ENCODE data around the gene POLA2.
"Not testable (repeated sequence)": the region's sequence is repeated elsewhere in the genome, so short reads cannot be mapped to it uniquely, and the experiment has no call there.

Gene POLA2, protein sequence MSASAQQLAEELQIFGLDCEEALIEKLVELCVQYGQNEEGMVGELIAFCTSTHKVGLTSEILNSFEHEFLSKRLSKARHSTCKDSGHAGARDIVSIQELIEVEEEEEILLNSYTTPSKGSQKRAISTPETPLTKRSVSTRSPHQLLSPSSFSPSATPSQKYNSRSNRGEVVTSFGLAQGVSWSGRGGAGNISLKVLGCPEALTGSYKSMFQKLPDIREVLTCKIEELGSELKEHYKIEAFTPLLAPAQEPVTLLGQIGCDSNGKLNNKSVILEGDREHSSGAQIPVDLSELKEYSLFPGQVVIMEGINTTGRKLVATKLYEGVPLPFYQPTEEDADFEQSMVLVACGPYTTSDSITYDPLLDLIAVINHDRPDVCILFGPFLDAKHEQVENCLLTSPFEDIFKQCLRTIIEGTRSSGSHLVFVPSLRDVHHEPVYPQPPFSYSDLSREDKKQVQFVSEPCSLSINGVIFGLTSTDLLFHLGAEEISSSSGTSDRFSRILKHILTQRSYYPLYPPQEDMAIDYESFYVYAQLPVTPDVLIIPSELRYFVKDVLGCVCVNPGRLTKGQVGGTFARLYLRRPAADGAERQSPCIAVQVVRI

DNA sequence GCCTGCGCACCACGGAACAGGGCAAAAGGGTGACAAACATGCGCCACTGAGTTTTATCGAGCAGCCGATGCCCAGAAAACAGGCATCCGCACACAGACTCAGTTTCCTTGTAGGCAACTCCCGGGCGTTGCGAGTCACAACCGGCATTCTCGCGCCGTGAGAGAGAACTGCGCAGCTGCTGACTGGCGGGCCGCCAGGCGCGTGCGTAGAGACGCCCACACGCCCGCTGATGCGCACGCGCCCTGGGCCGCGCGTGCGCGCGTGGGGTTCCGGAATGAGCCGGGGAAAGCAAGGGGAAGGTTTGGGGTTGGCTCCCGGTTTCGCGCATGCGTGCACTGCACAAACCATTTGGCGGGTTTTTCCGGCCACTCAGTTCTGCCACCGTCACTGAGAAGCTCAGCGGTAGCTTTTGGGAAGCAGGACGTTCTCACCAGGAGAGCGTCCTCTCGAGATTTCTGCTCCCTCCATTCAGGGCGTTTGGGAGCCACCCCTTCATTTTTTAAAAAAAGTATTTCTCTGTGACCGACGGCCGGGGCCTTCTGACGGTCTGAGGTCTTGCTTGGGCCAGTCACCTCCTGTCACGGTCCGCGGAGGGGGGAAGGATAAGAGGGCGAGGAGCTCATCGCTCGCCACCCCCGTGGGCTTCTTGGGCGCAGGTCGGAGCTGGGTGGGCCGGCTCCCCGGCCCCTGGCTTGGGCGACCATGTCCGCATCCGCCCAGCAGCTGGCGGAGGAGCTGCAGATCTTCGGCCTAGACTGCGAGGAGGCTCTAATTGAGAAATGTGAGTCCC is at the start of gene POLA2:
Gene POLA2 (plus strand): TSS at position 372 of the 790 bp plus-strand sequence. CDS start 331 bp downstream, at position 703.
- ATAC-seq (peak; percentile 94), DNase-seq (peak; percentile 97)

- DNase-seq (no peak), ATAC-seq (no peak)
Measured at GRCh38 chr11:65212226-65212801, 49.4 kb upstream of the POLA2 start.

- DNase-seq (peak; percentile 47), ATAC-seq (peak; percentile 38)
Measured at GRCh38 chr11:65213322-65214211, 48.2 kb upstream of the POLA2 start.

GRCh38 chr11:65214212-65214845 is 47.4 kb upstream of the POLA2 start:
- no peak for ATAC-seq
- DNase-seq = no peak

GRCh38 chr11:65215441-65216076 is 46.2 kb upstream of the POLA2 start:
- DNase-seq (no peak), ATAC-seq (peak; percentile 30)

DNA sequence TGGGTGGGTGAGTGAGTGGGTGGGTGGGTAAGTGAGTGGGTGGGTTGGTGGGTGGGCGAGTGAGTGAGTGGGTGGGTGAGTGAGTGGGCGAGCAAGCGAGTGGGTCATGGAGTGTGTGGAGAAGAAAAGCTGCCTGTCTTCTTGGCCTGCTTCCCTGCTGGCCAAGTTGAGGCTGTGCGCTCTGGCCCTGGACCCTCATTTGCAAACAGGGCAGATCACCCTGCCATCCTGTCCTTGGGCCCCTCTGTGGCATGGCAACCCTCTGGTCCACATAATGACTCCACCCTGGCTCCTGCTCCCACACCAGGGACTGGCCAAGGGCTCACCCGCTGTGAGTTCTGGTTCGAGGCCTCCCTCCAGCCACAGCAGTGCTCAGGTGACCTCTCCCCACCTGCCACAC is 44.9 kb upstream of the POLA2 start:
- ATAC-seq (peak; percentile 12), DNase-seq (no peak)

DNA sequence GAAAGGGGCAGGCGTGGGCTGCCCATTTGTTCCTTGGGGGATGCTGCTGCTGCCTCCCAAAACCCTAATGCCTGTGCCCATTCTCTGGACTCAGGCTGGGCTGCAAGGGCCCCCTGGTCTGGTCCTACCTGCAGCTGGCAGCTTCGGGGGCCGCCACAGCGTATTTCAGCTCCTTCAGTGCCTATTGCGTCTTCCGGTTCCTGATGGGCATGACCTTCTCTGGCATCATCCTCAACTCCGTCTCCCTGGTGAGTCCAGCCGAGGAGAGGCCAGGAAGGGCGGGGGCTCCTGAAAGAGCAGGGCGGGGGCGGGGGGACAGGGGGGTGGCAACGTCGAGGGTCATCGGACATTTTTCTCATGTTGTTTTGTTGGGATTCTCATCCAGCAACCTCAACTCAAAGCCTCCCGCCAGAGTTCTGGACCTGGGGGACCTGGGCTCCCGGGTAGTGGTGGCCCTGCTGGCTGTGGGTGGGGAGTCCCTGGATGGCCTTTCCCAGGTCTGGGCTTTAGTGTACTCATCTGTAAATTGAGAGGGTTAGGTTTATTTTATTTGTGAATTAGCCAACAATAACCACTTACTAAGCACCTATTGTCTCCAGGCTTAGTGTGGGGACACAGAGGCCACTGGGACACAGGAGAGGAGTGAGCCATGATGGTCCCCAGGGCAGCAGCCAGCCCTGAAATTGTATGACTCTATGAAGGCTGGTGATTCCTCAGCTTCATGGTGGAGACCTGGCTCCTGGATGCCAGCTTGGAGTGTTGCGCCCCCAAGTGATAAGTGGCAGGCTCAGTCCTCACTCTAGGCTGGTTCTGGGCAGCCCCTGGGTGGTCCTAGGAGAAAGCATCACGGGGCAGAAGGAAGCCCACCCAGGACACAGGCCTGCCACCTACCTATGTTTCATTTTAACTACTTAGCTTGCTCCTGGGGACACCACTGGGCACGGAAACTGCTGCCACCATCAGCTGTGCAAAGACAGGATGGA is 44.0 kb upstream of the POLA2 start:
- ATAC-seq = no peak
- DNase-seq = no peak

DNA sequence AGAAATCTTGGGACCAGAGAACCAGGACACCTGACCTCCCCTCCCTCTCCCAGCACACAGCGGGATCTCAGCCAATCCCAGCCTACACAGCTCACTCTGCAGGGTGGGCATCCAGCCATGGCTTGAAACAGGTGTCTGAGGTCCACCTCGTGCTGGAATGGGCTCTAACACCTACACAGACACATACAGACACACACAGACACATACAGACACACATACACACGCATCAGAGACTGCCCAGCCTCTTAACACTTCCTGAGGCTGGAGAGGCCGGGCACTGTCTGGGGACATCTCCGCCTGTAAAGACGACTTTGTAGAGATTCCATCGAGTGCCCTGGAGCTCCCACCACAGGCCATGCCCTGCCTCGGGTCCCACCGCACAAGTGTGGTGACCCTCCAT is 43.3 kb upstream of the POLA2 start:
- DNase-seq (no peak), ATAC-seq (no peak)

GRCh38 chr11:65219930-65220213 is 41.9 kb upstream of the POLA2 start:
- no peak for DNase-seq
- no peak for ATAC-seq

DNA sequence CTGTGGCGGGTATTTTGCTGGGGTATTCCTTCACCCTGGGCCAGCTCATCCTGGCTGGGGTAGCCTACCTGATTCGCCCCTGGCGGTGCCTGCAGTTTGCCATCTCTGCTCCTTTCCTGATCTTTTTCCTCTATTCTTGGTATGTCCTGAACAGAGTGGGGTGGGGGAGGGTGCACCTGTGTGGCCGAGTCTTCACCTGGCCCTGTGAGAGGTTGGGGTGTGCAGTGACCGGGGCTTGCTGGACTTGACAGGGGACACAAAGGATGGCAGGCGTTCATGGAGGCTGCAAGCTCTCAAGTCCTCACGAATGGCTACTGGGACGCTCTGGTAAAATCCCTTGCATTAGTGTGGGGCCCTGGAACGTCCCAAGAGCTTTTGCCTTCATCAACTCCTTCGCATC is 40.7 kb upstream of the POLA2 start:
- no peak for ATAC-seq
- no peak for DNase-seq

DNA sequence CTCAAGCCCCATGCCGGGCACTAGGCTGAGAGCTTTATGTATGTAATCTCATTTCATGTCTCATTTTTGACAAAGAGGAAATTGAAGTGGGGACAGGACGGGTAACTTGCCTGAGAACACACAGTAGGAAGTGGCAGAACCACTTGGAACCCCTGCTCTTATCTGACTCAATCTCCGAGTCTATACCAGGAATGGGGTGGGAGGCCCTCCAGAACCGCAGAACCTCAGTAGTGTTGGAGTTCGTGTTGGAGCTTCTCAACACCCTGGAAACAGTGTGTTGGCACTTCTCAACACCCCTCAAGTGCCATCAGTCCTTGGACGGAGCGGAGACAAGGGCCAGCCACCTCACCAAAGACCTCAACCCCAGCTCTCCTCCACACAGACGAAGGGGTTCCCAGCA is 38.8 kb upstream of the POLA2 start:
- no peak for DNase-seq
- no peak for ATAC-seq

DNA sequence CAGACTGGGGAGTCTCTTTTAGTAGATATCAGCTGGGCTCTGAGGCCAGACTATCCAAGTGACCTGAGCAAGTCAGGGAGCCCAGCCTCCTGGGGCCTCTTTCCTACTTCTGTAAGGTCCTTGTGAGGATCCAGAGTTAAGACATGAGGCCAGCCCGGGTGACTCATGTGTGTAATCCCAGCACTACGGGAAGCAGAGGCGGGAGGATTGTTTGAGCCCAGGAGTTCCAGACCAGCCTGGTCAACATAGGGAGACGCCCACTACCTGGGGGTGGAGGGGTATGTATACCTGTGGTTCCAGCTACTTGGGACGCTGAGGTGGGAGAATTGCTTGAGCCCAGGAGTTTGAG is 36.9 kb upstream of the POLA2 start:
- DNase-seq (no peak), ATAC-seq (no peak)

GRCh38 chr11:65225279-65226102 is 36.3 kb upstream of the POLA2 start:
- ATAC-seq (peak; percentile 86), DNase-seq (peak; percentile 68)

DNA sequence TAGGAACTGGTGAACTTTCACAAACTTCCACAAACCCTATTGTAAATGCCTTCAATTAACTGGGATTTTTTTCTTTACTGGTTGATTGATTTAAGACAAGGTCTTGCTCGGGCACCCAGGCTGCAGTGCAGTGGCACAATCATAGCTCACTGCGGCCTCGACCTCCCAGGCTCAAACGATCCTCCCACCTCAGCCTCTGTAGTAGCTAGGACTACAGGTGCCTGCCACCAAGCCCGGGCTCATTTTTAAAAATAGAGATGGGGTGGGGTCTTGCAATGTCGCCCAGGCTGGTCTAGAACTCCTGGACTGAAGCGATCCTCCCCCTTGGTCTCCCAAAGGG is 35.7 kb upstream of the POLA2 start:
- DNase-seq = no peak
- no peak for ATAC-seq

- ATAC-seq = no peak
- DNase-seq = no peak
Measured at GRCh38 chr11:65227879-65228278, 33.9 kb upstream of the POLA2 start.

DNA sequence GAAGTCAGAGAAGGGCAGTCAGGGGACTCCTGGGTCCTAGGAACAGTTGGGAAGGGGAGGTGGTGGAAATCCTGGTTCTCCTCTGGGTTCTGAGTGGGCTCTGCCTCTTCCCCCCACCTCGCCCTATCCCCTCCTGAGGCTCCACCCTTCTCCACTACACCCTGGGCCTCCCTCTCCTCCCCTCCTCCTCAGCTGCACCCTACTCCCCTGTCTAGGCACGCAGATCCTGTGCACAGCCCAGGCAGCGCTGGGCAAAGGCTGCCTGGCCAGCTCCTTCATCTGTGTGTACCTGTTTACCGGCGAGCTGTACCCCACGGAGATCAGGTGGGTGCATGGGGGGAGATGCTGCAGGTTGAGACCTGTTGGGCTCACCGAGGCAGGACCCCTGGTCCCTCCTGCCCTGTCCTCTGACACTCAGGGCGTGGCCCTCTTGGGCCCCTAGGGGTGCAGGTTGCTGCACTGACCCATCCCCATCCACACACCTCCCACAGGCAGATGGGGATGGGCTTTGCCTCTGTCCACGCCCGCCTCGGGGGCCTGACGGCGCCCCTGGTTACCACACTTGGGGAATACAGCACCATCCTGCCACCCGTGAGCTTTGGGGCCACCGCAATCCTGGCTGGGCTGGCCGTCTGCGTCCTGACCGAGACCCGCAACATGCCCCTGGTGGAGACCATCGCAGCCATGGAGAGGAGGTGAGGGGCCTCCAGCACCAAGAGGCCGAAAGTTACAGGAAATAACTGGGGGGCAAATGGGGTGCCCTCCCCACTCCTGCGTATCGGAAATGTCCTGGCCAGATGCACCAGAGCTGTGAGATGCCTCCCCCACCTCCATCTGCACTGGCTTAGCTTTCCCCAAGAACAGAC is 25.3 kb upstream of the POLA2 start:
- ATAC-seq = no peak
- DNase-seq = no peak

DNA sequence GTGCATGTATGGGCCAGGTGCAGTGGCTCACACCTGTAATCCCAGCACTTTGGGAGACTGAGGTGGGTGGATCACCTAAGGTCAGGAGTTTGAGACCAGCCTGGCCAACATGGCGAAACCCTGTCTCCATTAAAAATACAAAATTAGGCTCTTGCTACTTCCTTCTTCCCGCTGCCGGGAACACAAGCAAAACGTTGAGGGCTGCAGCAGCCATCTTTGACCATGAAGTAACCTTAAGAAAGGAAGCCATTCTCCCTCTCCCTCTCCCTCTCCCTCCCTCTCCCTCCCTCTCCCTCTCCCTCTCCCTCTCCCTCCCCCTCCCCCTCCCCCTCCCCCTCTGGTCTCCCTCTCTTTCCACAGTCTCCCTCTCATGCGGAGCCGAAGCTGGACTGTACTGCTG is 23.5 kb upstream of the POLA2 start:
- ATAC-seq, DNase-seq: not testable (repeated sequence)

GRCh38 chr11:65241134-65241533 is 20.6 kb upstream of the POLA2 start:
- DNase-seq (no peak), ATAC-seq (no peak)
